Hypothalamus (tissue), 51 donors: ENCODE measurements around the gene MEGF10.

Experiments used
- DNase-seq, 51 donors: peaks; one replicate each; lab custom pipeline; 2025; lab: John Stamatoyannopoulos, UW

Gene MEGF10

DNA sequence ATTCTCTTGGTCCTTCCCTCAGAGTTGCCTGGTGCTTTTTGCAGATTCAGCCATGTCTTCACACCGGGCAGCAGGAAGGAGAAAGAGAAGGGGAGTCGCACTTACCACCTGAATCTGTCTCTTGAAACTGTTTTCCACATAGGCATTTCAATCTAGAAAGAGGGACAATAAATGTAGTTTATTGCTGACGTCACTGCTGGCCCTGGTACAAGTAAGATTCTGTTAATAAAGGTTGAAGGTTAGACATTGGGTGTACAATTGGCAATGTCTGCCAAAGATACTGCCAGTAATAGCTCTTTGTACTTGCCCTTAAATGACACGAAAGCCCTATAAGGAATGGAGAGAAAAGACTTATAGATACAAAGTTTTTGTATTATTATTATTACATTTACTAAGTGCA lies 72.8 kb downstream of the MEGF10 start:
- no peak for DNase-seq

DNA sequence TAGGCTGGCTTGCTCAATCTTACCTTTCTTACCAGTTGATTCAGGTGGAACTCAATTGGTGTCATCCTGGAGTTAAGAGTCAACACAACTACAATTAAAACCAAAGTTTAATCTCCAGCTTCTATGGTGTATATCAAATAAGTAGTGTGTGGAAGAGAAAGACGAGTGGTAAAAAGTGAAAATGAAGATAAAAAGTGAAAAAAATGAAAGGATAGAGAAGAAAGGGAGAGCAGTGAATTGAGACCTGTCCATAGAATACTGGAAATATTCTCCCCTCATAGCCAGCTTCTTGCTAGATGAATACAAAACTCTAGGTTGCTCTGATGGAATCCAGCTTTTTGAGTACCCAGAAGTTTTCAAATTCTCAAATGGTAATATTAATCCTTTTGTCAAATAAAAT lies 76.4 kb downstream of the MEGF10 start:
- DNase-seq: no peak

DNA sequence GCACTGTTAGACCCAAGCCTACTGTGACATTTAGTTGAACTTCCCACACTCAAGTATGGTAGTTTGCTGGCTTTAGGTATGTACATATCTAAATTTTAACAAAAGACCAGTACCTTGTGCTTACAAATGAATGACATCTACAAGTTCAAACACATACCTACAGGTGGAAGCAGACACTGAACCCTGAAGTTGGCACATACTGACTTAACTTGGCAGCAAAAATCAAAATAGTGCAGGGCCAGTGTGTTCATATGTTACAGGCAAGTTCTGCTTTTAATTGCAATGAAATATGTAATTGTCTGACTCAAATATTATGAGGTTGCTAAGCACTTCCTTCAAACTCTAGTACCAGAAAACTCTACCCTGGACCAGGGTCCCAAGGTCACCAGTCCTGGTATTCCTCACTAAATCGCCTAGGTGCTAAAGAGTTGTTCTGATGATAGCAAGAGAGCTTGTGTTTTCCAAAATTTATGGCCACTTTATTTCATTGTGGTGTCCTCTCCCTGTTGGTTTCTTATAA lies 77.4 kb downstream of the MEGF10 start:
- DNase-seq: no peak

DNA sequence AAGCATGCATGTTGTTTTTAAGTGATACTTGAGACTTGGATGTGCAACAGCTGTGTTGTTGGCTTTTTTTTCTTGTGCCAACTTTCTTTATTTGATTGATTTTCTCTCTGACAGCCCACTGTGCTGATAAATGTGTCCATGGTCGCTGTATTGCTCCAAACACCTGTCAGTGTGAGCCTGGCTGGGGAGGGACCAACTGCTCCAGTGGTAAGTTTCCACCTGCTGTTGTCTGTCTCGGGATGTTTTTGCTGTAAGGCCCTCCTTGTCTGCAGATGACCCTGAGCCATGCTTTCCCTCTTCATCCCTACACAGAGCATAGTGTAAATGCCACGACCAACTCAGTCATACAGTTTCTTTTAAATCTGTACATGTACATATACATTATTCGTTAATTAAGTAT lies 79.2 kb downstream of the MEGF10 start:
- no peak for DNase-seq

DNA sequence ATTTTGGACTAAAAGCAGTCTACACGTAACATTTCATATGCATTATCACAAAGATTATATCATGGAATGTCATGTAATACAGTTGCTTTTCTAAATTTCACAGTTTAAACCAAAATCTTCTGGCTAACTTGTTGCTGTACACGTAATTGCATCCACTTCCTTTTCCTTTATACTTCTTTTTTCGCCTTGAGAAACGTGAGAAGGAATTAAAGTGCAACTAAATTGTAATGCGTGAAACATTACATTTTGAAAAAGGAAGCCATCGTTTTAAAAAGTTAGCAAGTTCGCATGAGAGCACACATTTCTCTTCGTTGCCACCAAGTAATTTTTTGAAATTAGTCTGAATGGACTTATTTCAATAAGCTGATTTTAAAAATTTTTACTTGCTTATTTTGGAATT lies 80.0 kb downstream of the MEGF10 start:
- DNase-seq: no peak

DNA sequence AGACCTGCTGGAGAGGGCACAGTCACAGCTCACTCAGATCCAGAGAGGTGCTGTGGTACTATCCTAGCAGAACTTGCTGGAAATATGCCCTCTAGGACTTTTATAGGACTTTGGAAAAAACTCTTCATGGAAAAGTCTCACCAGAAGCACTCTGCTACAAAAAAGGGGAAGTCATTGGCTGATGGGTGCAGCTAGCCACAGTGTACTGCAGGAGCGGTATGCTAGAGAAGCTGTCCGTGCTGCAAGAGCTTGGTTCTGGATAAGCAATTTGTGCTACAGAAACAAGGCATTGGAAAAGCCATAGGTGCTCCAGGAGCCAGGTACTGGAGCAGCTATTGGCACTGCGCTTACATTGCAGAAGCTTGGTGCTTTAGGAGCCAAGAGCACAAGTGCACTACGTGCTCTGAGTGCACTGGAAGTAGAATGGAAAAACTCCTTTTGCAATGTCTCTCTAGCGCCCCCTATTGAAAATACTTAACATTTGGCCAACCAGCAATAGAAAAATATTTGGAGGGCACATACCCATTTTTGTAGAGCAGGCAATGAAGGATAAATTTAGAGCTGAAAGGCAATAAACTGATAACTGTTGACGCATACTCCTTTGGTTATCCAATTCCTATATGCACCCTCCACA lies 83.4 kb downstream of the MEGF10 start:
- no peak for DNase-seq

DNA sequence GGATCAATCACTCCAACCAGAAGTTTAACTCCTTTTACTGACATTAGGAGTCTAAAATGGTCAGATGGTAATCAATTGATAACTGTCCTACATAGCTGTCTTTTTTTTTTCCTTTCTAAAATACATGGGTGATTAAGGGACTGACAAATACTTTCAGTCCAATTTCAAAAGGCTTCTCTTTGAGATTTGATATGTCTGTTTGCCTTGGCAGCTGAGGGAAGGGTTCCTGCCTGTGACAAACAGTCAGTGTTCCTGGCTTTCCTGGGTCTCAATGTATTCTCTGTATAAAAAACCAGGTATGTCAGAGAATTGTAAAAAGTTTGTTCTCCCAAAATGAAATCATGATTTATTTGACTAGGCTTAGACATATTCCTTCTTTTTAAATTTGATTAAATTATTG lies 84.5 kb downstream of the MEGF10 start:
- DNase-seq: no peak

DNA sequence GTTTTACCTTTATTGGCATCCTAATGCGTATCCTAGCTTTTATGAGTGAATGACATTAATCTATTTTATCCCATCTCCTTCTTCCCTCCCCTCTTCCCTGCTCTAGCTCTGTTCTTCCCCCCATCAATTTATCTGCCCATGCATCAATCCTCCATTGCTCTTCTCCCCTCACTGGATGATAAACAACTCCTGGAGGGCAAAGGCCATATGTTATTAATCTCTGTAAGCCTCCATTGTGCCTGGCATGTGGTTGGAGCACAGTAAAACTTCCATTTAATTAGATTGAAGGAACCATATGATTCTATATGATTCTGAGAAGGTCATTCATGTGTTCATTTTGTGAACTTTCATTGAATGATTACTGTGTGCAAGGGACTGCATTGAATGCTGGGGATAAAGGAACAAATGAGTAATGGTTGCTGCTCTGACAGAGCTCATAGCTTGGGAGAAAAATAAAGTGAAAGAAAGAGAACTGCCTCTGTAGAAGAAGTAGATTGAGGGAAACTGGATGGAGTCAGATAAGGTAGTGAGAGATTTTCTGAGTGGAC lies 85.0 kb downstream of the MEGF10 start:
- DNase-seq: no peak

DNA sequence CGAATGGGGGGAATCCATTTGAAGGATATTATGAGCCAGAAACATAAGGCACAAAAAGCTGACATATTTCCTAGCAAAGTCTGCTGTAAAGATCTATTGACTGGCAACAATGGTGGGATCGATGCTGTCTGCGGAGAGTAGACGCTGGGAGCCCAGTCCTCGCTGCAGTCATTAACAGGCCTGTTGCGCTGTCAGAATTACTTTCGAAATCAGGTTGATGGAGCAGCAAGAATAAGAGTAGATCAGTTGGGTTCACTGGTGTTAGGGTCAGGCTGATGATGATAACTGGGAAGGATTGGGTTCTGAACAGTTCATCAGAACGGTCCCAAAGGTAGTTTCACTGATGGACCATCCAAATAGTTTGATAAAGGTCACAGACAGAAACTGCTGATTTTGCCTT lies 87.1 kb downstream of the MEGF10 start:
- DNase-seq: no peak

DNA sequence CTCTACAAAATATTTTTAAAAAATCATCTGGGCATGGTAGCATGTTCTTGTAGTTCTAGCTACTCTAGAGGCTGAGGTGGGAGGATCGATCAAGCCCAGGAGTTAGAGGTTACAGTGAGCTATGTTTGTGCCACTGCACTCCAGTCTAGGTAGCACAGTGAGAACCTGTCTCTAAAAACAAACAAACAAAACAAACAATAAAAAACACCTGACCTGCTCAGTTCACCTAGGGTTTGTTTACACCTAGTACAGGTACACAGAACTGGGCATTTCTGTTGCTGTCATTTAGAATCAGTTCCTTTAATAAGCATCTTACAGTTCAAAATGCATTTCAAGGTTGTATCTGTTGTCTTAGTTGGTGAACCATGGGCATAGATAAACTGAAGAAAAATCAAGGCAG lies 95.3 kb downstream of the MEGF10 start:
- no peak for DNase-seq

DNA sequence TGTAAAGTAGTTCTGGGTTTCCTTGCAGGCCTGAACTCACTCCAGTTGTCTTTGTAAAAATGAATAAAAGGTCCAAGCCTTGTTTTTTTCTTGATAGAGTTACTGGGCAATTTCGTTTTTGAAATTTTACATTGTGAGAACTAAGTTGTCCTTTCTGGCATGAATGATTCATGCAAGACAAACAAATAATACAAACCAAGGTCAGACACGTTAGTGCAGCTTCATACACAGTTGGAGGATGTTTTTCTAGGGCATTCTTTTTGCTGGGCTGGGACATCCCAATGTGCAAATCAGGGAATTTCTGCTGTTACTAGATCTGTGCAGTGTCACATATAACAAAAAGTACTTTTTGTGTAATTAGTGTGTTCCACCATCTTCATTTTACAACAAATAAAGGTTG lies 96.0 kb downstream of the MEGF10 start:
- no peak for DNase-seq

DNA sequence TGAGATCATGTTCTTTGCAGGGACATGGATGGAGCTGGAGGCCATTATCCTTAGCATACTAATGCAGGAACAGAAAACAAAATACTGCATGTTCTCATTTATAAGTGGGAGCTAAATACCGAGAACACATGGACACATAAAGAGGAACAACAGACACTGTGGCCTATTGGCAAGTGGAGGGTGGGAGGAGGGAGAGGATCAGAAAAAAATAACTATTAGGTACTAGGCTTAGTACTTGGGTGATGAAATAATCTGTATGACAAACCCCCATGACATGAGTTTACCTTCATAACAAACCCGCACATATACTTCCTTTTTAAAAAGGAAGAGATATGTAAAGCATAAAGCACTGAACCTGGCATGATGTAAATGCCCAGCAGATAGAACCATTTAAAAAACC lies 99.0 kb downstream of the MEGF10 start:
- no peak for DNase-seq

DNA sequence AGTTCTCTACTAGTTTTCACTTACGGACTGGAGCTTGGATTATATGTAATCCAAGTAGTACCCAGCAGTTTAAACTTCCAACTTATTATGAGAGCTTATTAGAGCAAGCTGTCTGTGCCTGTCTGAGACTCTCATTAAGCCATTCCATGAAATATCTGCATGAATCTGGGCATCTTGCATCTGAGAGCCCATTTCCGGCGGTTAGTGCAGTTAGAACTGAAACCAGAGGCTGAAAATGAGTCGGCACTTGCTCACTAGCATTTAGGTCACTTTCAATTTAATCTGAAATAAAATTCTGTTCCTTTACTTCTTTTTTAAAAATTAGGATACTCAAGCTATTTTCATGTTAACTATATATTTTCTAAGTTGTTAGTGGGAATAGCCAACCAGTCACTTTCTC lies 102.2 kb downstream of the MEGF10 start:
- DNase-seq: no peak

DNA sequence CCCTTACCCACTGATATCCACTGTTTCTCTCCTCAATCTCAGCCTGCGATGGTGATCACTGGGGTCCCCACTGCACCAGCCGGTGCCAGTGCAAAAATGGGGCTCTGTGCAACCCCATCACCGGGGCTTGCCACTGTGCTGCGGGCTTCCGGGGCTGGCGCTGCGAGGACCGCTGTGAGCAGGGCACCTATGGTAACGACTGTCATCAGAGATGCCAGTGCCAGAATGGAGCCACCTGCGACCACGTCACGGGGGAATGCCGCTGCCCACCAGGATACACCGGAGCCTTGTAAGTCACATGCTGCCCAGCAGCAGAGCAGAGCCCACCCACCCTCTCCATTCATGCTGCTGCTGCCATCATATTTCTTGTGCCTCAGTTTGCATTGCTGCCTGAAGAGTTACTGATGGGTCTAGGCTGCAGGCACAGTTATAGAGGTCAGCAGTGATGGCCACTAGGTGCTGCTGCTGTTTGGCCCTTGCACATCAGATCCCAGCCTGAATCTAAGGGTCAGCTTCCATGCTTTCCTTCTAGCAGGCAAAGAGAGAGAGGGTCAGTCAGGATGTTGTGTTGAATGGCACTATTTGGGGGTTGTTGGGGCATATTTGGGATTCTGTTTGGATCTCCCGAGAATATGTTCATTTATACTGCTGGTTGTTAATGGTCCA lies 106.0 kb downstream of the MEGF10 start:
- DNase-seq: peak in 1 of 51 donors; percentile 9

DNA sequence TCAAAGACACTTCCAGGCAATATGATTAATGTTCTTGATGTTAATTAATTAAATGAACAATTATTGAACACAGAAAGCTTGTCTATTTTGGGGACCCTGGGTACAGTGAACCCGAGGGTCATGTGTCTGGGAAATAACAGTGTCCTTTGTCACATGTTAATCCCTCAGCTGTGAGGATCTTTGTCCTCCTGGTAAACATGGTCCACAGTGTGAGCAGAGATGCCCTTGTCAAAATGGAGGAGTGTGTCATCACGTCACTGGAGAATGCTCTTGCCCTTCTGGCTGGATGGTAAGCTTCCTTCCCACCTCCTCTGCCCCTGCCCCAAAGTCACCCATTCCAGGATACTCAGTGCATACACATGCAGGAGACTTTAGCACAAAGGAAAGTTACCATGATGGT lies 107.9 kb downstream of the MEGF10 start:
- peak in 2 of 51 donors; percentile 5 to 16 for DNase-seq

DNA sequence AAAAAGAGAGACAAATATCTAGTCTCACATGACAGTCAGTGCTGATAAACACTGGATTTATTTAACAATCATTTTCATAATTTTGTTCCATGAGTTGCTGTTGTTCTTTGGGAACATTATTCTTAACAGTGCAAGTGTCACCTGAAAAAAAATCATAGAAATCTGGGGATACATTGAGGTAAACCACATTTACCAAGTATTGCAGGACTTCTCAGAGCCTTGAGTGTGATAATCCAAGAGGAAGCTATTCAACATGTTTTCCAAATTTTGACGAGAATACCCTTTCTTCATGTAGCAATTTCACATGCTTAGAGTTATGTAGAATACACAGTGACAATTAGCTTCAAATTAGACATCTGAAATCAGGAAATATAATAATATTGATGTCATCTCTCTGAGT lies 108.5 kb downstream of the MEGF10 start:
- no peak for DNase-seq

DNA sequence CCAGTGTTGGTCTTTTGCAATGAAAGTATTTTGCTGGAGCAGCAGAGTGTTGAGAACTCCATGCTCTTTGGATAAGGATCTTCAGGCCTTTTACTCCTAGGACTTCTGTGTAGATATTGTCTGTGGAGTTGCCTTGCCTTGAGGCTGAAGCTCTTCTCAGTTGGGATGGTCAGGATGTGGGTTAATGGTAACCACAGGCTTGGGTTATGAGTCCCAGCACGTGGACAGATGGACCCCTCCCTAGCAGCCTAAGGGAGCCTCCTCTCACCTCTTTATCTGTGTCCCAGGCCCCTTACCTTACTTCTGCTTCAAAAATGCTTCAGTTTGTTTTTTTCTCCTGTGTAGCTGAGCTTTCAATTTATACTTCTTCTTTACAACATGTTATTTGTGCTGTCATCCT lies 109.9 kb downstream of the MEGF10 start:
- no peak for DNase-seq

DNA sequence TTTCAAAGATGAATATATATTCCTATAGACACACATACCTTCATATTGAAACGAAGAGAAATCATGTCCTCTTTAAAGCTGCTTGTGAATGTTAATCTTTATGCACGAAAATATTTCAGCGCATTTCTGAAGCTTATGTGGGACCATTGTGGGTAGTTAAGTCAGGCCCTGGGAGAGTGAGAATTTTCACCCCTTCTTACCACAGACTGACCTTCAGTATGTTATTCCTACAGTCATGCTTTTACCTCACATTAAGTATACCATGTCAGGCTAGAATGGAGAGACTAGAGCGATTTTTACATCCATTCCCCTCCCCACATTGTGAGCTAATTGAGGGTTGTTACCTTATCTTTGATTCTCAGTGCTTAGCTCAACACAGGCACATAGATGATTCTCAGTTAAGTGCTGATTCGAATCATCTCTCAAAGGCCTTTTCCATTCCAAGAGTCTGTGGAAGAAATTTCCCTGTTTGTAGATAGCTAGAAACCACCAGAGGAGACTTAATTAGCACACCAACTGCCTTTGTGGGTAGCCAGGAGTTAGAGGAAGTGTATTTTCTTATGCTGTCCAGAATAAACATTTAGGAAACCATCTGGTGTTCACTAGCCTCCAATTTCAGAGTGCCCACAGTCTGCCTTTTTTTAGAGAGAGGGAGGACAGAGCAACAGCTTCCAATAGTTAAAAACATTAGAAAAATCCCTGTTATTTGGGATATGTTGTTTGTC lies 110.5 kb downstream of the MEGF10 start:
- DNase-seq: no peak

DNA sequence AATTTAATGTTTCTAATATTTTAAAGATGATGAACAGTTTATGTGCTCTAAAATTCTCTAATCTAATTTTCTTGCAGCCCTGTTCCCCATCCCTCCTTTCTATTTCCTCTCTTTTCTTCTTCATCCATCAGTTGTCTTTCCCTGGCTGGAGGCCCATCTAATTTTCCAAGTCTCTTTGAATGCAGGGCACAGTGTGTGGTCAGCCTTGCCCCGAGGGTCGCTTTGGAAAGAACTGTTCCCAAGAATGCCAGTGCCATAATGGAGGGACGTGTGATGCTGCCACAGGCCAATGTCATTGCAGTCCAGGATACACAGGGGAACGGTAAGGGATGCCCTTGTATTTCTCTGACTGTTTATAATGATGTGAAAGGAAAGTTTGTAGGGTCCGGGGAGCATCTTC lies 111.8 kb downstream of the MEGF10 start:
- no peak for DNase-seq

DNA sequence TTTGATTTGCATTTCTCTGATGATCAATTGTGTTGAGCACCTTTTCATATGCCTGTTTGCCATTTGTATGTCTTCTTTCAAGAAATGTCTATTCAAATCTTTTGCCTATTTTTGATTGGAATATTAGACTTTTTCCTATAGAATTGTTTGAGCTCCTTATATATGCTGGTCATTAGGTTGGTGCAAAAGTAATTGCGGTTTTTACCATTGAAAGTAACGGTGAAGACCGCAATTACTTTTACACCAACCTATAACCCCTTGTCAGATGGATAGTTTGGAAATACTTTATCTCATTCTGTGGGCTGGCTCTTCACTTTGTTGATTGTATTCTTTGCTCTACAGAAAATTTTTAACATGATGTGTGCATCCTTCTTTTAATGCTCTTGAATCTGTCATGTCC lies 113.6 kb downstream of the MEGF10 start:
- DNase-seq: no peak

DNA sequence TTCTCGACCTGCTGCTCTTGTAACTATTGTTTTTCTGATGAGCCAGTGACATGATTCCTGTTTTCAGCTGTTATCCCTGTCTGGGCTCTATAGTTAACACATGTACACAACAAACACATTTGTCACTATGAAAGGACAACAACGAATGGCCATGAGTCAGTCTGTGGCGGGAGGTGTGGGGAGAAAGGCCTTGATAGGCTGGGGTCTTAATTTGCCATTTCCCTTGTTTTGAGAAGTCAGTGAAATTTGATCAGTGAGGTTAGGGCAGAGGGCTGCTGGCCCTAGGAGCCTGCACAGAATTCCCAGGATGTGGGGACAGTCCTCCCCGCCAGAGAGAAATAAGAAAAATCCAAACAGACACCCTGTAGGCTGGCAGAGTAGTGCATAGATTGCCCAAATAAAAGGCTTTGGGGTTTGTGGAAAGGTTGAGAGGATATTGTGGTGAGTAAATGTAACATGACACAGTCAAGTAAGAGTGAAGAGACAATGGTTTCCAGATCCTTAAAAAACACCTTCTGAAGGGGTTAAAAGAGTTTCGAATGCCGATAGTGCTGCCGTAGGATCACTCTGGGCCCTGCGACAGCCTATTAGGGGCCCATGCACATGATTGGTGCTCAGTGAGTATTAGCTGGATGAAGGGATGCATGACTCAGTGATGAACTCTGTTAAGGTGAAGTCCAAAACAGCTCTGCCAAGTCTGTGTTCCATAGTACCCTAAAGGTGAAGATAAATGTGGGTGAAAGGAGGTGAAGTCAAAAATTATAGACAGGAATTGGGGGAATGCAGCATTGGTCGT lies 115.9 kb downstream of the MEGF10 start:
- no peak for DNase-seq
